Stomach (tissue), 9 donors: ENCODE results near the gene BCORL1. TPM values are rescaled to one million over a fixed set of nuclear protein-coding genes. Genes with fewer than 3 reads are reported as not detected.

ENCODE experiments used
- DNase-seq, 2 donors: peaks; one replicate each; pipeline versions ENCODE4 v3.0.0 to v3.0.0-alpha.2; 2013 to 2019
- H3K27ac ChIP-seq, 5 donors: fragments of 200-600 bp in 4 of 5; sonication (generic) in 4 of 5; one replicate each; pipeline ENCODE4 v1.5.1; 2013 to 2019; ENCODE audit warnings: mild to moderate bottlenecking in 1 of 5, moderate library complexity in 1 of 5
- H3K27me3 ChIP-seq, 3 donors: fragments of 200-600 bp; sonication (generic); one replicate each; pipeline ENCODE4 v1.5.1; 2017 to 2019; ENCODE audit warnings: mixed run types in 1 of 3
- H3K36me3 ChIP-seq, 4 donors: fragments of 200-600 bp; sonication (generic); 1 replicate in 3 of 4; 2 replicates in 1 of 4; pipeline ENCODE4 v1.5.1; 2016 to 2019
- H3K4me1 ChIP-seq, 4 donors: fragments of 200-600 bp; sonication (generic); one replicate each; pipeline ENCODE4 v1.5.1; 2016 to 2019
- H3K4me3 ChIP-seq, 4 donors: fragments of 200-600 bp; sonication (generic) in 3 of 4; one replicate each; pipeline ENCODE4 v1.5.1; 2016 to 2019; ENCODE audit warnings: mild to moderate bottlenecking in 1 of 4
- H3K9me3 ChIP-seq, 4 donors: fragments of 200-600 bp; sonication (generic); one replicate each; pipeline ENCODE4 v1.5.1; 2016 to 2019
- EP300 ChIP-seq: sonication (generic); formaldehyde crosslinking; IDR thresholded peaks from one replicate; pipeline ENCODE4 v1.6.1; 2017; ENCODE audit warnings: antibody characterized with exemption
- POLR2A ChIP-seq, 4 donors: fragments of 450-650 bp; IDR thresholded peaks; one replicate each; pipeline ENCODE4 v1.6.1; 2016; ENCODE audit warnings: antibody characterized with exemption in 4 of 4, control low read depth in 2 of 4, mild to moderate bottlenecking in 1 of 4, moderate library complexity in 1 of 4
- POLR2AphosphoS5 ChIP-seq, 3 donors: sonication (generic); formaldehyde crosslinking; IDR thresholded peaks; one replicate each; pipeline ENCODE4 v1.6.1; 2016; ENCODE audit warnings: antibody characterized with exemption in 3 of 3
- WGBS, 5 donors: extraction: QIAGEN DNeasy Blood & Tissue Kit in 3 of 5; methylation state at CpG; one replicate each; pipeline versions ENCODE4 v1.1.5 to v1.1.7; 2013 to 2018; 5-methylcytosine and 5-hydroxymethylcytosine counted together
- intact Hi-C: fragments of 100-400 bp; cut with DNase I; formaldehyde crosslinking; loops from one replicate; pipeline ENCODE4 v1.15.1; 2023; ENCODE audit warnings: low total_unique reads
- polyA plus RNA-seq, 3 donors: library from polyadenylated mRNA; stranded (reverse); fragments of 200-250 nt; gene quantifications; one replicate each; pipeline ENCODE4 v1.2.3, GENCODE V29; 2013
- total RNA-seq, 5 donors: library from RNA; depleted of rRNA; stranded (reverse); fragments of >200 nt; gene quantifications; one replicate each; pipeline versions ENCODE4 v1.1.0 to v1.2.3, GENCODE V29; 2014 to 2016
- TF ChIP-seq, protein P1 (sequence below), 7 experiments: fragments of 450-650 bp in 4 of 7; fragments of 200-600 bp in 3 of 7; sonication (generic) in 3 of 7; IDR thresholded peaks; one replicate each; pipeline ENCODE4 v1.5.1; 2016 to 2019; ENCODE audit warnings: antibody characterized with exemption in 7 of 7, control low read depth in 2 of 7, mild to moderate bottlenecking in 1 of 7
- donor health status: healthy with polysubstance abuse.
- donor health status: Bipolar disorder and iron deficiency.
- donor health status: healthy.

BCORL1 gene
- total and polyA plus RNA-seq, 8 donors = 0.89 to 16.8 (median 2.7) TPM

DNA sequence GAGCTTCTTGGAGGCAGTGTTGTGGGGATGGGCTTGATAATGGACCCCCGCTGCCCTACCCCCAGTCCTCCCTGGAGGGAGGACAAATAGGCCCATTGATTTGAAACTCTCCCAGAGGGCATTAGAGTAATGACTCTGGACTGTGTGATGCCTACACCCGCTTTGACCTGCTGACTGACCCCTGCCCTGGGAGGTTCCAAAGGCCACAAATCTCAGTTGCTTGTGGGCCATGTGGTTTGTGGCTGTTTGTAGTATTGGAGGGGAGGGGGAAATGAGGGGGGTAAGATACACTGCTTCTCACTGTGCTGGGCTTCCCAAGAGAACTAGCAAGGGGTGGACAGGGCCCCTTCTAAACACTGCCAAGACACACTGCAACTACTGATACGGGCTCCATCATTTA is 27.6 kb upstream of the BCORL1 start:
- H3K36me3 ChIP-seq = no peaks in the 10 kb centered on the region
- peaks cover 0 to 5% (median 4%) of the 10 kb centered on the region in 3 donors for H3K27me3 ChIP-seq
- H3K9me3 ChIP-seq = no peaks in the 10 kb centered on the region
- no peak overlapping the region for H3K4me3 ChIP-seq
- WGBS, 5 donors = 45 to 79% (median 64%) methylated on average over 2 to 3 of the region's 3 CpGs
- TF ChIP-seq POLR2AphosphoS5 (IDR thresholded peaks at IDR 0.05) = no peak
- H3K4me1 ChIP-seq = peaks cover 0 to 30% (median 19%) of the 10 kb centered on the region in 4 donors
- no peak for DNase-seq
- intact Hi-C loops = no loop called here
- H3K27ac ChIP-seq = no peak overlapping the region

DNA sequence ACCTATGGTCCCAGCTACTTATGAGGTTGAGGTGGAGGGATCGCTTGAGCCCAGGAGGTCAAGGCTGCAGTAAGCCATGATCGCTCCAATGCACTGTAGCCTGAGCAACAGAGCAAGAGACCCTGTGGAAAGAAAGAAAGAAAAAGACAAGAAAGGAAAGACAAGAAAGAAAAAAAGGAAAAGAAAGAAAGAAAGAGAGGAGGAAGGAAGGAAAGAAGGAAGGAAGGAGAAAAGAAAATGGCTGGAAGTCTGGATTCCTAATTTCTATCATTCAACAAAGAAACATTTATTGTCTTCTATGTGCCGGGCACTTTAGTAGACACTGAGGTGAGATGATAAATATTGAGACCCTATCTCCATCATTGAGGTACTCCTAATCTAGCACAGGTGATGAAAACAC is 26.8 kb upstream of the BCORL1 start:
- TF ChIP-seq POLR2AphosphoS5 (IDR thresholded peaks at IDR 0.05) (no peak), POLR2A (IDR thresholded peaks at IDR 0.05) (no peak), EP300 (no peak)
- TF ChIP-seq, protein P1, sequence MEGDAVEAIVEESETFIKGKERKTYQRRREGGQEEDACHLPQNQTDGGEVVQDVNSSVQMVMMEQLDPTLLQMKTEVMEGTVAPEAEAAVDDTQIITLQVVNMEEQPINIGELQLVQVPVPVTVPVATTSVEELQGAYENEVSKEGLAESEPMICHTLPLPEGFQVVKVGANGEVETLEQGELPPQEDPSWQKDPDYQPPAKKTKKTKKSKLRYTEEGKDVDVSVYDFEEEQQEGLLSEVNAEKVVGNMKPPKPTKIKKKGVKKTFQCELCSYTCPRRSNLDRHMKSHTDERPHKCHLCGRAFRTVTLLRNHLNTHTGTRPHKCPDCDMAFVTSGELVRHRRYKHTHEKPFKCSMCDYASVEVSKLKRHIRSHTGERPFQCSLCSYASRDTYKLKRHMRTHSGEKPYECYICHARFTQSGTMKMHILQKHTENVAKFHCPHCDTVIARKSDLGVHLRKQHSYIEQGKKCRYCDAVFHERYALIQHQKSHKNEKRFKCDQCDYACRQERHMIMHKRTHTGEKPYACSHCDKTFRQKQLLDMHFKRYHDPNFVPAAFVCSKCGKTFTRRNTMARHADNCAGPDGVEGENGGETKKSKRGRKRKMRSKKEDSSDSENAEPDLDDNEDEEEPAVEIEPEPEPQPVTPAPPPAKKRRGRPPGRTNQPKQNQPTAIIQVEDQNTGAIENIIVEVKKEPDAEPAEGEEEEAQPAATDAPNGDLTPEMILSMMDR (IDR thresholded peaks at IDR 0.05) = no peak
- 86 to 100% (median 94%) methylated on average over 3 of the region's 3 CpGs for WGBS, 5 donors

DNA sequence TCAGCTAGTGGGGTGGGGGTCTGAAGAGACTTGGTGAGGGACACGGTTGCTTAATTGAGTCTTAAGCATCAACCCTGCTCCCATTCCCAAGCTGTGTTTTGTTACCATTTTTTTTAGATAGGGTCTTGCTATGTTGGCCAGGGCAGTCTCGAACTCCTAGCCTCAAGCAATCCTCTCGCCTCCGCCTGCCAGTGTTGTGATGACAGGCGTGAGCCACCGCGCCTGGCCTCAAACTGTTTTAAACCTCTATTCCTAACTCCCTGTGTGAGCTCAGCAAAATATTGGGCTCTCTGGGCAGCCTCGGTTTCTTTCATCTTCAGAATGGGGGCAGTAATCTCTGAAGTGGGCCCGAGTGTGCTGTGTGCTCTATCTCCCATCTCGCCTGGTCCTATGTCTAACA is 26.3 kb upstream of the BCORL1 start:
- no peak for DNase-seq
- WGBS, 5 donors = 81 to 87% (median 85%) methylated on average over 10 of the region's 10 CpGs
- TF ChIP-seq POLR2AphosphoS5 (IDR thresholded peaks at IDR 0.05) (no peak), EP300 (no peak), POLR2A (IDR thresholded peaks at IDR 0.05) (no peak)
- TF ChIP-seq, protein P1 (IDR thresholded peaks at IDR 0.05) = no peak
- Histone ChIP-seq H3K27me3 (peaks cover 0 to 5% (median 4%) of the 10 kb centered on the region in 3 donors), H3K4me1 (peaks cover 0 to 30% (median 19%) of the 10 kb centered on the region in 4 donors), H3K27ac (no peak overlapping the region), H3K9me3 (no peaks in the 10 kb centered on the region), H3K4me3 (no peak overlapping the region), H3K36me3 (no peaks in the 10 kb centered on the region)
- intact Hi-C loops = no loop called here

More for the DNA sequence above, 26.8 kb upstream of the BCORL1 start:
- Histone ChIP-seq H3K27me3 (peaks cover 0 to 5% (median 4%) of the 10 kb centered on the region in 3 donors), H3K4me3 (no peak overlapping the region), H3K9me3 (no peaks in the 10 kb centered on the region), H3K36me3 (no peaks in the 10 kb centered on the region), H3K4me1 (peaks cover 0 to 30% (median 19%) of the 10 kb centered on the region in 4 donors), H3K27ac (no peak overlapping the region)
- intact Hi-C loops = no loop called here
- DNase-seq = no peak

DNA sequence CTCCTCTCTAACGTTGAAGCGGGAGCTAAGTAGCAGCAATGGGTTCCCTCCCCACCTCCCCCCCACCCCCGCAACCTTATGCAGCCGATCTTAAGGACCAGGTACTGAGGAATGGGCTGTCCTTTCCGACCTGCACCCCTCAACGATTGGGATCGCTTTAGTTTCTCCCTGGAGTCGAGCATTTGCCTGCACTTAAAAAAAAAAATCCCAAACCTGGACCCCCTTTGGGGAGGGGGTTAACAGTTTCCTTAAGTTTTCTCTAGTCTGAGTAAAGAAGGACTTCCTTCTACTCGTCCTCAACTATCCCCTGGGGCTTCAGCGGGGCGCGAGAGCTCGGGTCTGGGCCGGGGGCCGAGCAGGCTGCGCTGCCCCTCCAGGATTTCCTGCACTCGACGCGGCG is 25.7 kb upstream of the BCORL1 start:
- DNase-seq = no peak
- Histone ChIP-seq H3K4me1 (peaks cover 0 to 30% (median 23%) of the 10 kb centered on the region in 4 donors), H3K9me3 (no peaks in the 10 kb centered on the region), H3K27ac (peak overlapping the region in 4 of 5 donors; percentile 44 to 82 (median 72)), H3K4me3 (peak overlapping the region; percentile 42 to 50 (median 44)), H3K27me3 (peaks cover 0 to 5% (median 4%) of the 10 kb centered on the region in 3 donors), H3K36me3 (no peaks in the 10 kb centered on the region)
- TF ChIP-seq POLR2A (IDR thresholded peaks at IDR 0.05) (no peak), POLR2AphosphoS5 (IDR thresholded peaks at IDR 0.05) (no peak), EP300 (no peak)
- TF ChIP-seq, protein P1 (IDR thresholded peaks at IDR 0.05) = no peak
- 11 to 50% (median 25%) methylated on average over 15 to 20 of the region's 20 CpGs for WGBS, 5 donors
- intact Hi-C loops = no loop called here
